Upper lobe of left lung (tissue), 6 donors: ENCODE measurements around the gene TLK1. TPM values are rescaled to one million over a fixed set of nuclear protein-coding genes. Genes with fewer than 3 reads are reported as not detected.

ENCODE experiments used
- ATAC-seq, 2 donors: fragments of 200-7000 bp; cut with Tn5 transposase; one replicate each; pipeline ENCODE4 v1.9.1; 2022; ENCODE audit warnings: mild to moderate bottlenecking in 2 of 2, moderate library complexity in 2 of 2; ENCODE audit not compliant: low FRiP score in 2 of 2
- DNase-seq, 2 donors: peaks; one replicate each; pipeline ENCODE4 v3.0.0-alpha.2; 2019 to 2020
- H3K27ac ChIP-seq, 4 donors: fragments of 200-600 bp; sonication (generic); one replicate each; pipeline ENCODE4 v1.5.1; 2016 to 2019
- H3K27me3 ChIP-seq, 4 donors: fragments of 200-600 bp; sonication (generic); one replicate each; pipeline ENCODE4 v1.5.1; 2017 to 2019
- H3K36me3 ChIP-seq, 4 donors: fragments of 200-600 bp; sonication (generic); one replicate each; pipeline ENCODE4 v1.5.1; 2016 to 2019
- H3K4me1 ChIP-seq, 4 donors: fragments of 200-600 bp; sonication (generic); one replicate each; pipeline ENCODE4 v1.5.1; 2018 to 2019
- H3K4me3 ChIP-seq, 4 donors: fragments of 200-600 bp; sonication (generic); one replicate each; pipeline ENCODE4 v1.5.1; 2017 to 2019; ENCODE audit warnings: mild to moderate bottlenecking in 2 of 4, moderate library complexity in 1 of 4
- H3K9me3 ChIP-seq, 4 donors: fragments of 200-600 bp; sonication (generic); one replicate each; pipeline ENCODE4 v1.5.1; 2018 to 2019
- EP300 ChIP-seq, 4 donors: sonication (generic); formaldehyde crosslinking; IDR thresholded peaks; one replicate each; pipeline ENCODE4 v1.5.1; 2017; ENCODE audit warnings: antibody characterized with exemption in 4 of 4, control low read depth in 2 of 4
- POLR2A ChIP-seq, 4 donors: fragments of 450-650 bp; IDR thresholded peaks; one replicate each; pipeline ENCODE4 v1.5.1; 2016 to 2017; ENCODE audit warnings: antibody characterized with exemption in 4 of 4, mild to moderate bottlenecking in 2 of 4
- POLR2AphosphoS5 ChIP-seq, 2 donors: sonication (generic); formaldehyde crosslinking; IDR thresholded peaks; one replicate each; pipeline ENCODE4 v1.5.1; 2017; ENCODE audit warnings: antibody characterized with exemption in 2 of 2
- WGBS, 2 donors: methylation state at CpG; one replicate each; pipeline ENCODE4 v1.1.5; 2017 to 2018; 5-methylcytosine and 5-hydroxymethylcytosine counted together
- total RNA-seq, 6 donors: library from RNA; depleted of rRNA in 4 of 6; stranded (reverse); fragments of >200 nt in 4 of 6; gene quantifications; one replicate each; pipeline versions ENCODE4 v1.1.0 to v1.2.1, GENCODE V29; 2016 to 2021
- TF ChIP-seq, protein P1 (sequence below), 6 experiments: fragments of 450-650 bp in 4 of 6; fragments of 200-600 bp in 2 of 6; sonication (generic) in 2 of 6; IDR thresholded peaks; one replicate each; pipeline ENCODE4 v1.5.1; 2016 to 2019; ENCODE audit warnings: antibody characterized with exemption in 6 of 6
- donor health status: DM: no; HTN: no; CAD: no; lungs with moderate emphysema.
- donor health status: DM: no; HTN: yes; CAD: no; lungs with severe emphysema.

TLK1 gene
- total RNA-seq, 6 donors from 2014 or later = 21.9 to 70.2 (median 53.8) TPM

GRCh38 chr2:171089489-171089888 lies 71.2 kb downstream of the TLK1 start:
- no peak for ATAC-seq

GRCh38 chr2:171088057-171088834 lies 72.4 kb downstream of the TLK1 start:
- WGBS, 2 donors = 92 to 97% methylated on average over 5 of the region's 5 CpGs
- peaks cover 0 to 8% (median 6%) of the 10 kb centered on the region in 4 donors for H3K4me1 ChIP-seq
- H3K27ac ChIP-seq = no peak overlapping the region
- H3K4me3 ChIP-seq = no peak overlapping the region
- H3K36me3 ChIP-seq = no peaks in the 10 kb centered on the region
- H3K9me3 ChIP-seq = no peaks in the 10 kb centered on the region
- no peak for ATAC-seq
- no peak for TF ChIP-seq EP300 (IDR thresholded peaks at IDR 0.05)
- no peak for DNase-seq
- H3K27me3 ChIP-seq = no peaks in the 10 kb centered on the region

More at GRCh38 chr2:171089489-171089888, 71.2 kb downstream of the TLK1 start:
- H3K27me3 ChIP-seq = no peaks in the 10 kb centered on the region
- TF ChIP-seq POLR2A (IDR thresholded peaks at IDR 0.05) (no peak), POLR2AphosphoS5 (IDR thresholded peaks at IDR 0.05) (no peak)
- H3K36me3 ChIP-seq = no peaks in the 10 kb centered on the region
- H3K4me1 ChIP-seq = peaks cover 0 to 8% (median 6%) of the 10 kb centered on the region in 4 donors
- no peak overlapping the region for H3K4me3 ChIP-seq
- H3K9me3 ChIP-seq = no peaks in the 10 kb centered on the region
- no peak for DNase-seq
- no peak overlapping the region for H3K27ac ChIP-seq
- 97 to 99% methylated on average over 6 of the region's 6 CpGs for WGBS, 2 donors

GRCh38 chr2:171087547-171087946 lies 73.1 kb downstream of the TLK1 start:
- H3K9me3 ChIP-seq = no peaks in the 10 kb centered on the region
- H3K27me3 ChIP-seq = no peaks in the 10 kb centered on the region
- peaks cover 0 to 8% (median 6%) of the 10 kb centered on the region in 4 donors for H3K4me1 ChIP-seq
- 93 to 98% methylated on average over 1 of the region's 1 CpG for WGBS, 2 donors
- no peak for DNase-seq
- H3K36me3 ChIP-seq = no peaks in the 10 kb centered on the region
- H3K27ac ChIP-seq = no peak overlapping the region
- no peak overlapping the region for H3K4me3 ChIP-seq
- ATAC-seq = no peak
- no peak for TF ChIP-seq POLR2AphosphoS5 (IDR thresholded peaks at IDR 0.05)
- TF ChIP-seq, protein P1, sequence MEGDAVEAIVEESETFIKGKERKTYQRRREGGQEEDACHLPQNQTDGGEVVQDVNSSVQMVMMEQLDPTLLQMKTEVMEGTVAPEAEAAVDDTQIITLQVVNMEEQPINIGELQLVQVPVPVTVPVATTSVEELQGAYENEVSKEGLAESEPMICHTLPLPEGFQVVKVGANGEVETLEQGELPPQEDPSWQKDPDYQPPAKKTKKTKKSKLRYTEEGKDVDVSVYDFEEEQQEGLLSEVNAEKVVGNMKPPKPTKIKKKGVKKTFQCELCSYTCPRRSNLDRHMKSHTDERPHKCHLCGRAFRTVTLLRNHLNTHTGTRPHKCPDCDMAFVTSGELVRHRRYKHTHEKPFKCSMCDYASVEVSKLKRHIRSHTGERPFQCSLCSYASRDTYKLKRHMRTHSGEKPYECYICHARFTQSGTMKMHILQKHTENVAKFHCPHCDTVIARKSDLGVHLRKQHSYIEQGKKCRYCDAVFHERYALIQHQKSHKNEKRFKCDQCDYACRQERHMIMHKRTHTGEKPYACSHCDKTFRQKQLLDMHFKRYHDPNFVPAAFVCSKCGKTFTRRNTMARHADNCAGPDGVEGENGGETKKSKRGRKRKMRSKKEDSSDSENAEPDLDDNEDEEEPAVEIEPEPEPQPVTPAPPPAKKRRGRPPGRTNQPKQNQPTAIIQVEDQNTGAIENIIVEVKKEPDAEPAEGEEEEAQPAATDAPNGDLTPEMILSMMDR (IDR thresholded peaks at IDR 0.05) = no peak
- no peak for TF ChIP-seq POLR2A (IDR thresholded peaks at IDR 0.05)
- TF ChIP-seq EP300 (IDR thresholded peaks at IDR 0.05) = no peak

DNA sequence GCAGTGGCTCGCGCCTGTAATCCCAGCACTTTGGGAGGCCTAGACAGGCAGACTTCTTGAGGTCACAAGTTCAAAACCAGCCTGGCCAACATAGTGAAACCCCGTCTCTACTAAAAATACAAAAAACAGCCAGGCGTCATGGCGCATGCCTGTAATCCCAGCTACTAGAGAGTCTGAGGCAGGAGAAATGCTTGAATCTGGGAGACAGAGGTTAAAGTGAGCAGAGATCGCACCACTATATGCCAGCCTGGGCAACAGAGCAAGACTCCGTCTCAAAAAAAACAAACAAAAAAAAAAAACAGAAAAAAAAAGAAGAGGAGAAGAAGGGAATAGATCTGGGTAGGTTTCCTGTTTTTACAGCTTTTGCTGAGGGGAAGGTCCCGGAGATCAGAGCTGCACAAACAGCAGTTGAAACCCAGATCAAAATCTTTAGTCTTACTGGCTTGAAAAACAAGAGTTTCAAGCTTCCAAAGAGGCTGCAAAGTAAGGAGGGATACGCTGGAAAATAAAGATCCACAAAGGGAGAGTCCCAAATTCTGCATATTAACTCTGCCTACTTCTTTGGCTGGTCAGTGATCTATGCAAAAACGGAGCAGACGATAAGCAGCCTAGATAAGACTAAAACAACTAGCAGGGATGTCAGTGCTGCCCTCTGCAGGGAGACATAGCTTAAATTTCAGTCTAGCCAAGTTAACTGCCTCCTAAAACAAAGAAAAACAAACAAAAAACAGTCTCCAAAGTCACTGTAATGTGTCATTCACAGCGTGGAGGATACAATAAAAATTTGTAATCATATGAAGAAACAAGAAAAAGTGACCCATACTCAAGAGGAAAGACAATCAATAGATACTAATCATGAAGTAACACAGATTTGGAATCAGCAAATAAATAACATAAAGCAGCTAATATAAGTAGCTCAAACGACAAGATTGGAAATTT lies 74.1 kb downstream of the TLK1 start:
- Histone ChIP-seq H3K27me3 (no peaks in the 10 kb centered on the region), H3K27ac (no peak overlapping the region)

GRCh38 chr2:171084128-171084527 lies 76.6 kb downstream of the TLK1 start:
- ATAC-seq (no peak), DNase-seq (no peak)
- peaks cover 0 to 8% (median 6%) of the 10 kb centered on the region in 4 donors for H3K4me1 ChIP-seq
- WGBS, 2 donors = 72 to 83% methylated on average over 5 of the region's 5 CpGs
- TF ChIP-seq POLR2A (IDR thresholded peaks at IDR 0.05) (no peak), EP300 (IDR thresholded peaks at IDR 0.05) (no peak), POLR2AphosphoS5 (IDR thresholded peaks at IDR 0.05) (no peak)
- TF ChIP-seq, protein P1 (IDR thresholded peaks at IDR 0.05) = no peak
- H3K9me3 ChIP-seq = no peaks in the 10 kb centered on the region
- H3K27me3 ChIP-seq = no peaks in the 10 kb centered on the region
- H3K27ac ChIP-seq = no peak overlapping the region
- H3K36me3 ChIP-seq = peaks cover 0 to 3% (median 2%) of the 10 kb centered on the region in 4 donors
- H3K4me3 ChIP-seq = no peak overlapping the region

More for the DNA sequence above, 74.1 kb downstream of the TLK1 start:
- Histone ChIP-seq H3K36me3 (peaks cover 0 to under 1% (median 0%) of the 10 kb centered on the region in 4 donors), H3K4me1 (peaks cover 0 to 8% (median 6%) of the 10 kb centered on the region in 4 donors), H3K4me3 (no peak overlapping the region), H3K9me3 (no peaks in the 10 kb centered on the region)
- no peak for DNase-seq
- peak; percentile 68 to 75 for ATAC-seq
- TF ChIP-seq POLR2AphosphoS5 (IDR thresholded peaks at IDR 0.05) = no peak
- TF ChIP-seq, protein P1 (IDR thresholded peaks at IDR 0.05) = peak in 5 of 6 experiments; percentile 15 to 31 (median 19)
- WGBS, 2 donors = 58 to 61% methylated on average over 13 of the region's 13 CpGs
